Activated CD4-positive, alpha-beta T cell treated with anti-CD3 and anti-CD28 coated beads, Interleukin-2, amount 10 ng/mL, durations not matched to agents 24 days and 14 days (primary cell): ENCODE results near the gene ZNF81. TPM values are rescaled to one million over a fixed set of nuclear protein-coding genes. Genes with fewer than 3 reads are reported as not detected.

ENCODE experiments used
- DNase-seq: peaks from one replicate; pipeline ENCODE4 v3.0.0; 2022
- H3K27ac Mint-ChIP-seq: one replicate; pipeline ENCODE4 v1.8.0; 2022; ENCODE audit warnings: mild to moderate bottlenecking, mixed read lengths
- H3K27me3 Mint-ChIP-seq: one replicate; pipeline ENCODE4 v1.8.0; 2022; ENCODE audit warnings: mixed read lengths
- H3K36me3 Mint-ChIP-seq: one replicate; pipeline ENCODE4 v1.8.0; 2022; ENCODE audit warnings: low read depth, mild to moderate bottlenecking, mixed read lengths
- H3K4me1 Mint-ChIP-seq: one replicate; pipeline ENCODE4 v1.8.0; 2021; ENCODE audit warnings: mixed read lengths
- H3K4me3 Mint-ChIP-seq: one replicate; pipeline ENCODE4 v1.8.0; 2022; ENCODE audit warnings: mild to moderate bottlenecking, moderate library complexity, mixed read lengths
- H3K9me3 Mint-ChIP-seq: one replicate; pipeline ENCODE4 v1.8.0; 2021; ENCODE audit warnings: mixed read lengths
- intact Hi-C: fragments of 100-400 bp; cut with micrococcal nuclease; formaldehyde crosslinking; loops from one replicate; pipeline ENCODE4 v1.15.1; 2023
- total RNA-seq: library from RNA; stranded (reverse); gene quantifications from 2 replicates; pipeline ENCODE4 v1.2.3, GENCODE V29; 2022

The ZNF81 gene
- total RNA-seq, 1 donor from 2014 or later: 9.0 TPM

GRCh38 chrX:47859686-47860085 lies 23.0 kb downstream of the ZNF81 start:
- peaks cover 4% of the 10 kb centered on the region for H3K4me1 Mint-ChIP-seq
- peaks cover 24% of the 10 kb centered on the region for H3K36me3 Mint-ChIP-seq
- intact Hi-C loops: no loop called here
- no peak for DNase-seq
- no peak overlapping the region for H3K27ac Mint-ChIP-seq
- no peaks in the 10 kb centered on the region for H3K9me3 Mint-ChIP-seq
- no peaks in the 10 kb centered on the region for H3K27me3 Mint-ChIP-seq
- H3K4me3 Mint-ChIP-seq: no peak overlapping the region

- Mint-ChIP-seq H3K36me3 (peaks cover 24% of the 10 kb centered on the region), H3K27ac (no peak overlapping the region), H3K4me3 (no peak overlapping the region), H3K9me3 (no peaks in the 10 kb centered on the region), H3K27me3 (no peaks in the 10 kb centered on the region), H3K4me1 (peaks cover 4% of the 10 kb centered on the region)
- intact Hi-C loops: no loop called here
- DNase-seq: no peak
These were observed 26.0 kb downstream of the ZNF81 start for GRCh38 chrX:47862680-47863079.

GRCh38 chrX:47863187-47863586 lies 26.5 kb downstream of the ZNF81 start:
- intact Hi-C loops: no loop called here
- H3K27ac Mint-ChIP-seq: no peak overlapping the region
- no peaks in the 10 kb centered on the region for H3K9me3 Mint-ChIP-seq
- DNase-seq: no peak
- H3K4me1 Mint-ChIP-seq: peaks cover 4% of the 10 kb centered on the region
- no peak overlapping the region for H3K4me3 Mint-ChIP-seq
- peaks cover 24% of the 10 kb centered on the region for H3K36me3 Mint-ChIP-seq
- H3K27me3 Mint-ChIP-seq: no peaks in the 10 kb centered on the region

GRCh38 chrX:47864300-47864699 lies 27.6 kb downstream of the ZNF81 start:
- no peak overlapping the region for H3K27ac Mint-ChIP-seq
- DNase-seq: no peak
- no peaks in the 10 kb centered on the region for H3K27me3 Mint-ChIP-seq
- intact Hi-C loops: no loop called here
- no peak overlapping the region for H3K4me3 Mint-ChIP-seq
- H3K4me1 Mint-ChIP-seq: peaks cover 4% of the 10 kb centered on the region
- peaks cover 30% of the 10 kb centered on the region for H3K36me3 Mint-ChIP-seq
- H3K9me3 Mint-ChIP-seq: no peaks in the 10 kb centered on the region

- H3K9me3 Mint-ChIP-seq: no peaks in the 10 kb centered on the region
- no peaks in the 10 kb centered on the region for H3K27me3 Mint-ChIP-seq
- intact Hi-C loops: no loop called here
- H3K4me1 Mint-ChIP-seq: peaks cover 4% of the 10 kb centered on the region
- no peak for DNase-seq
- no peak overlapping the region for H3K4me3 Mint-ChIP-seq
- peaks cover 27% of the 10 kb centered on the region for H3K36me3 Mint-ChIP-seq
- H3K27ac Mint-ChIP-seq: no peak overlapping the region
These were observed 28.1 kb downstream of the ZNF81 start for GRCh38 chrX:47864785-47865184.

GRCh38 chrX:47873123-47873522 lies 36.4 kb downstream of the ZNF81 start:
- Mint-ChIP-seq H3K9me3 (peaks cover 4% of the 10 kb centered on the region), H3K36me3 (peaks cover 53% of the 10 kb centered on the region), H3K4me3 (no peak overlapping the region), H3K4me1 (no peaks in the 10 kb centered on the region), H3K27me3 (no peaks in the 10 kb centered on the region), H3K27ac (no peak overlapping the region)
- DNase-seq: no peak
- intact Hi-C loops: no loop called here

- intact Hi-C loops: no loop called here
- Mint-ChIP-seq H3K9me3 (peaks cover 4% of the 10 kb centered on the region), H3K4me1 (no peaks in the 10 kb centered on the region), H3K4me3 (no peak overlapping the region), H3K36me3 (peaks cover 42% of the 10 kb centered on the region), H3K27ac (no peak overlapping the region), H3K27me3 (no peaks in the 10 kb centered on the region)
- DNase-seq: no peak
These were observed 40.6 kb downstream of the ZNF81 start for GRCh38 chrX:47877327-47877726.

- H3K27me3 Mint-ChIP-seq: no peaks in the 10 kb centered on the region
- H3K4me1 Mint-ChIP-seq: no peaks in the 10 kb centered on the region
- H3K4me3 Mint-ChIP-seq: no peak overlapping the region
- no peak for DNase-seq
- intact Hi-C loops: no loop called here
- H3K27ac Mint-ChIP-seq: no peak overlapping the region
- H3K9me3 Mint-ChIP-seq: peaks cover 4% of the 10 kb centered on the region
- H3K36me3 Mint-ChIP-seq: peaks cover 35% of the 10 kb centered on the region
These were observed 41.5 kb downstream of the ZNF81 start for GRCh38 chrX:47878198-47878597.

GRCh38 chrX:47879463-47879862 lies 42.8 kb downstream of the ZNF81 start:
- Mint-ChIP-seq H3K27ac (no peak overlapping the region), H3K9me3 (no peaks in the 10 kb centered on the region), H3K4me1 (no peaks in the 10 kb centered on the region), H3K27me3 (no peaks in the 10 kb centered on the region), H3K4me3 (no peak overlapping the region), H3K36me3 (peaks cover 25% of the 10 kb centered on the region)
- DNase-seq: peak; percentile 1
- intact Hi-C loops: no loop called here

GRCh38 chrX:47880927-47881326 lies 44.2 kb downstream of the ZNF81 start:
- no peak overlapping the region for H3K27ac Mint-ChIP-seq
- intact Hi-C loops: no loop called here
- no peak for DNase-seq
- no peaks in the 10 kb centered on the region for H3K27me3 Mint-ChIP-seq
- no peaks in the 10 kb centered on the region for H3K4me1 Mint-ChIP-seq
- H3K9me3 Mint-ChIP-seq: no peaks in the 10 kb centered on the region
- H3K36me3 Mint-ChIP-seq: peaks cover 25% of the 10 kb centered on the region
- no peak overlapping the region for H3K4me3 Mint-ChIP-seq

- H3K27me3 Mint-ChIP-seq: no peaks in the 10 kb centered on the region
- no peak overlapping the region for H3K27ac Mint-ChIP-seq
- peaks cover 49% of the 10 kb centered on the region for H3K36me3 Mint-ChIP-seq
- no peaks in the 10 kb centered on the region for H3K4me1 Mint-ChIP-seq
- H3K9me3 Mint-ChIP-seq: peaks cover 9% of the 10 kb centered on the region
- H3K4me3 Mint-ChIP-seq: no peak overlapping the region
- intact Hi-C loops: no loop called here
- DNase-seq: no peak
These were observed 48.8 kb downstream of the ZNF81 start for GRCh38 chrX:47885501-47885900.

GRCh38 chrX:47898024-47898423 lies 61.3 kb downstream of the ZNF81 start:
- Mint-ChIP-seq H3K27ac (no peak overlapping the region), H3K9me3 (peaks cover 4% of the 10 kb centered on the region), H3K4me3 (no peak overlapping the region), H3K36me3 (peaks cover 15% of the 10 kb centered on the region), H3K27me3 (no peaks in the 10 kb centered on the region), H3K4me1 (no peaks in the 10 kb centered on the region)
- no peak for DNase-seq
- intact Hi-C loops: no loop called here

- Mint-ChIP-seq H3K9me3 (no peaks in the 10 kb centered on the region), H3K4me1 (no peaks in the 10 kb centered on the region), H3K36me3 (peaks cover 10% of the 10 kb centered on the region), H3K27me3 (no peaks in the 10 kb centered on the region), H3K4me3 (no peak overlapping the region), H3K27ac (no peak overlapping the region)
- DNase-seq: no peak
- intact Hi-C loops: no loop called here
These were observed 64.1 kb downstream of the ZNF81 start for GRCh38 chrX:47900833-47901232.

GRCh38 chrX:47902161-47902560 lies 65.5 kb downstream of the ZNF81 start:
- no peaks in the 10 kb centered on the region for H3K9me3 Mint-ChIP-seq
- H3K27ac Mint-ChIP-seq: no peak overlapping the region
- no peak for DNase-seq
- no peaks in the 10 kb centered on the region for H3K27me3 Mint-ChIP-seq
- intact Hi-C loops: no loop called here
- no peaks in the 10 kb centered on the region for H3K4me1 Mint-ChIP-seq
- H3K36me3 Mint-ChIP-seq: peaks cover 5% of the 10 kb centered on the region
- H3K4me3 Mint-ChIP-seq: no peak overlapping the region

- Mint-ChIP-seq H3K27me3 (no peaks in the 10 kb centered on the region), H3K36me3 (peaks cover 22% of the 10 kb centered on the region), H3K9me3 (peaks cover 9% of the 10 kb centered on the region), H3K4me1 (no peaks in the 10 kb centered on the region), H3K27ac (no peak overlapping the region), H3K4me3 (no peak overlapping the region)
- no peak for DNase-seq
- intact Hi-C loops: no loop called here
These were observed 79.3 kb downstream of the ZNF81 start for GRCh38 chrX:47915886-47916493.
